ENCODE results near the gene MITF. TPM values are rescaled to one million over a fixed set of nuclear protein-coding genes. Genes with fewer than 3 reads are reported as not detected.

MITF gene
- total RNA-seq, 1 donor from 2014 or later, result 6.0 TPM

DNA sequence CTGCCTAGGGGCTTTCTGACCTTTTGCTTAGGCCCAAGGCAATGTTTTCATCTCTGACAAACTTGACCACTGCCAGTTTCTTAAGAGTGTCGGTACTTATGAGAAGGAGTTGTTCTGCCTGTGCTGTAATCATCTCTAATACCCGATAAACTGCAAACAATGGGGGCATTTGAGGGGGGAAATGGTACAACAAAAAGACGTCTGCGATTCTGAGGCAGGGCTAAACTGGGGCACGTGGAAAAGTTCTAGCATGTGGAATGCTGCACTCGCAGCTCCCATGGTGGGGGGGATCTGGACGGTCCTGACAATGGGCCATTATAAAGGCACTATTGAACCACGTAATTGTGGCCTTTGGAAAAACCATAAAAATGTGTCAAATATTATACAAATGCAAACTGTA lies 187.1 kb downstream of the MITF start:
- H3K79me2 ChIP-seq (ENCODE audit: insufficient read depth, low read length), result no peaks in the 10 kb centered on the region
- no peak for TF ChIP-seq EZH2 (IDR thresholded peaks at IDR 0.05; ENCODE audit: insufficient read depth, low read length)
- TF ChIP-seq, protein P1, sequence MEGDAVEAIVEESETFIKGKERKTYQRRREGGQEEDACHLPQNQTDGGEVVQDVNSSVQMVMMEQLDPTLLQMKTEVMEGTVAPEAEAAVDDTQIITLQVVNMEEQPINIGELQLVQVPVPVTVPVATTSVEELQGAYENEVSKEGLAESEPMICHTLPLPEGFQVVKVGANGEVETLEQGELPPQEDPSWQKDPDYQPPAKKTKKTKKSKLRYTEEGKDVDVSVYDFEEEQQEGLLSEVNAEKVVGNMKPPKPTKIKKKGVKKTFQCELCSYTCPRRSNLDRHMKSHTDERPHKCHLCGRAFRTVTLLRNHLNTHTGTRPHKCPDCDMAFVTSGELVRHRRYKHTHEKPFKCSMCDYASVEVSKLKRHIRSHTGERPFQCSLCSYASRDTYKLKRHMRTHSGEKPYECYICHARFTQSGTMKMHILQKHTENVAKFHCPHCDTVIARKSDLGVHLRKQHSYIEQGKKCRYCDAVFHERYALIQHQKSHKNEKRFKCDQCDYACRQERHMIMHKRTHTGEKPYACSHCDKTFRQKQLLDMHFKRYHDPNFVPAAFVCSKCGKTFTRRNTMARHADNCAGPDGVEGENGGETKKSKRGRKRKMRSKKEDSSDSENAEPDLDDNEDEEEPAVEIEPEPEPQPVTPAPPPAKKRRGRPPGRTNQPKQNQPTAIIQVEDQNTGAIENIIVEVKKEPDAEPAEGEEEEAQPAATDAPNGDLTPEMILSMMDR (IDR thresholded peaks at IDR 0.05; ENCODE audit: insufficient read depth, low read depth, low read length), result no peak
- no peaks in the 10 kb centered on the region for H3K36me3 ChIP-seq (ENCODE audit: insufficient read depth, low read length)
- H3K4me1 ChIP-seq (ENCODE audit: insufficient read depth, low read length), result no peaks in the 10 kb centered on the region
- no peaks in the 10 kb centered on the region for H3K36me3 Mint-ChIP-seq (ENCODE audit: low read depth, unreplicated experiment)
- H3K4me3 Mint-ChIP-seq (ENCODE audit: unreplicated experiment), result no peak overlapping the region
- H2AFZ ChIP-seq (ENCODE audit: low read depth, low read length), result no peak overlapping the region
- FAIRE-seq (no peak), DNase-seq (ENCODE audit: low read depth) (no peak)
- H3K27me3 ChIP-seq (ENCODE audit: insufficient read depth, low read length), result no peaks in the 10 kb centered on the region
- no peak overlapping the region for H3K27ac Mint-ChIP-seq (ENCODE audit: unreplicated experiment)
- H3K27ac ChIP-seq (ENCODE audit: low read depth, low read length), result no peak overlapping the region
- no peak overlapping the region for H3K9ac ChIP-seq (ENCODE audit: low read length)
- no peaks in the 10 kb centered on the region for H3K9me3 ChIP-seq (ENCODE audit: insufficient read depth, low read depth, low read length)
- H3K9me3 Mint-ChIP-seq (ENCODE audit: unreplicated experiment), result no peaks in the 10 kb centered on the region
- H3K4me1 Mint-ChIP-seq (ENCODE audit: low read depth, unreplicated experiment), result peaks cover 4% of the 10 kb centered on the region
- H3K27me3 Mint-ChIP-seq (ENCODE audit: low read depth, unreplicated experiment), result no peaks in the 10 kb centered on the region
- H3K4me3 ChIP-seq (ENCODE audit: insufficient read depth, low read depth, low read length), result no peak overlapping the region
- H4K20me1 ChIP-seq (ENCODE audit: insufficient read depth, low read length), result no peaks in the 10 kb centered on the region
- H3K4me2 ChIP-seq (ENCODE audit: low read length), result no peak overlapping the region

DNA sequence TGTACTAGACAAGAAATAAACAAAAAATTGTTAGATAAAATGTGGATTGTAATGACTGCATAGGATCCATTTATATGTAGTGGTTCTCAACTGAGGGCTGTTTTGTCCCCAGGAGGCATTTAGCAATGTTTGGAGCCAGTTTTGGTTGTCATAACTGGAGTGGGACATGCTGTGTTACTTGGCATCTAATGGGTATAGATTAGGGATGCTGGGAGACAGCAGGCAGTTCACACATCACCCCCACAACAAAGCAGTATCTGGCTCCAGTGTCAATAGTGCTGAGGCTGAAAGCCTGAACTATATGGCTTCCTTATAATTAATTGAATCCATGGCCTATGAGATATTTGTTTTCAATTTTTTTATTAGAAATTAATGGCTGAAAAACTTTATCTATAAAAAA lies 188.3 kb downstream of the MITF start:
- H3K27me3 Mint-ChIP-seq (ENCODE audit: low read depth, unreplicated experiment), result no peaks in the 10 kb centered on the region
- Histone ChIP-seq H2AFZ (ENCODE audit: low read depth, low read length) (no peak overlapping the region), H3K27me3 (ENCODE audit: insufficient read depth, low read length) (no peaks in the 10 kb centered on the region), H3K4me1 (ENCODE audit: insufficient read depth, low read length) (no peaks in the 10 kb centered on the region), H3K4me3 (ENCODE audit: insufficient read depth, low read depth, low read length) (no peak overlapping the region), H3K27ac (ENCODE audit: low read depth, low read length) (no peak overlapping the region), H3K9ac (ENCODE audit: low read length) (no peak overlapping the region), H3K79me2 (ENCODE audit: insufficient read depth, low read length) (no peaks in the 10 kb centered on the region), H3K4me2 (ENCODE audit: low read length) (no peak overlapping the region), H3K9me3 (ENCODE audit: insufficient read depth, low read depth, low read length) (no peaks in the 10 kb centered on the region), H3K36me3 (ENCODE audit: insufficient read depth, low read length) (no peaks in the 10 kb centered on the region), H4K20me1 (ENCODE audit: insufficient read depth, low read length) (no peaks in the 10 kb centered on the region)
- H3K4me1 Mint-ChIP-seq (ENCODE audit: low read depth, unreplicated experiment), result peaks cover 4% of the 10 kb centered on the region
- H3K4me3 Mint-ChIP-seq (ENCODE audit: unreplicated experiment), result no peak overlapping the region
- TF ChIP-seq, protein P1 (IDR thresholded peaks at IDR 0.05; ENCODE audit: insufficient read depth, low read depth, low read length), result no peak
- TF ChIP-seq EZH2 (IDR thresholded peaks at IDR 0.05; ENCODE audit: insufficient read depth, low read length), result no peak
- H3K27ac Mint-ChIP-seq (ENCODE audit: unreplicated experiment), result no peak overlapping the region
- no peaks in the 10 kb centered on the region for H3K36me3 Mint-ChIP-seq (ENCODE audit: low read depth, unreplicated experiment)
- H3K9me3 Mint-ChIP-seq (ENCODE audit: unreplicated experiment), result no peaks in the 10 kb centered on the region
- FAIRE-seq, result no peak
- no peak for DNase-seq (ENCODE audit: low read depth)

DNA sequence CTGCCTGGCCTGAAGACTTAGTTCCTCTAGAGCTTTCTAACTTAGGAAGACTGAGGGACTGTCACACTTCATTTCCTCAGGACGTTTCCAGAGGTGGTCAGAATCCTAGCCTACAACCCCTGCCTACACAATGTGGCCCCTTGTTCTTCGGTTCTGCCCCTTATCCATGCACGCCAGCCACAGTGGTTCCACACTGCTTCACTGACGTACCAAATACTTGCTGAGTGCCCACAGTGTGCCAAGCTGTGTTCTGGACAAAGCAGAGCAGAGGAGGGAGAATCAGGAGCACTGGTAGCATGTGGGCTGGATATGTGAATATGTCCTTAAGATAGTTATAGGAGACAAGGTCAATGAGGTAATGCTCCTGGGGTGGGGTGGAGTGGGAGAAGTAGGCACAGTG lies 189.8 kb downstream of the MITF start:
- no peaks in the 10 kb centered on the region for H3K27me3 Mint-ChIP-seq (ENCODE audit: low read depth, unreplicated experiment)

More for the DNA sequence above, 189.8 kb downstream of the MITF start:
- Histone ChIP-seq H3K4me1 (ENCODE audit: insufficient read depth, low read length) (no peaks in the 10 kb centered on the region), H4K20me1 (ENCODE audit: insufficient read depth, low read length) (no peaks in the 10 kb centered on the region), H3K4me3 (ENCODE audit: insufficient read depth, low read depth, low read length) (no peak overlapping the region), H3K27me3 (ENCODE audit: insufficient read depth, low read length) (no peaks in the 10 kb centered on the region), H3K27ac (ENCODE audit: low read depth, low read length) (no peak overlapping the region), H3K9me3 (ENCODE audit: insufficient read depth, low read depth, low read length) (no peaks in the 10 kb centered on the region), H3K9ac (ENCODE audit: low read length) (no peak overlapping the region), H3K4me2 (ENCODE audit: low read length) (no peak overlapping the region), H3K79me2 (ENCODE audit: insufficient read depth, low read length) (no peaks in the 10 kb centered on the region), H2AFZ (ENCODE audit: low read depth, low read length) (no peak overlapping the region), H3K36me3 (ENCODE audit: insufficient read depth, low read length) (no peaks in the 10 kb centered on the region)
- no peak for DNase-seq (ENCODE audit: low read depth)
- no peak overlapping the region for H3K27ac Mint-ChIP-seq (ENCODE audit: unreplicated experiment)
- no peak for FAIRE-seq
- no peak overlapping the region for H3K4me3 Mint-ChIP-seq (ENCODE audit: unreplicated experiment)
- TF ChIP-seq EZH2 (IDR thresholded peaks at IDR 0.05; ENCODE audit: insufficient read depth, low read length), result no peak
- TF ChIP-seq, protein P1 (IDR thresholded peaks at IDR 0.05; ENCODE audit: insufficient read depth, low read depth, low read length), result no peak
- H3K36me3 Mint-ChIP-seq (ENCODE audit: low read depth, unreplicated experiment), result no peaks in the 10 kb centered on the region
- peaks cover under 1% of the 10 kb centered on the region for H3K4me1 Mint-ChIP-seq (ENCODE audit: low read depth, unreplicated experiment)
- H3K9me3 Mint-ChIP-seq (ENCODE audit: unreplicated experiment), result no peaks in the 10 kb centered on the region
